LNCaP clone FGC (cell line): ENCODE data around the gene CTNNBL1.

ENCODE experiments used
- DNase-seq: peaks from one replicate; pipeline ENCODE4 v3.0.0-alpha.2; 2011; ENCODE audit warnings: low read depth
- H3K4me3 ChIP-seq: 2 replicates; pipeline ENCODE4 v1.5.1; 2011; ENCODE audit warnings: mild to moderate bottlenecking, low read depth, low read length, control low read depth
- CTCF ChIP-seq: IDR thresholded peaks from 2 replicates; pipeline ENCODE4 v1.5.1; 2012; ENCODE audit warnings: mild to moderate bottlenecking; ENCODE audit not compliant: control insufficient read depth, insufficient read depth; ENCODE audit errors: extremely low read depth

Gene CTNNBL1

GRCh38 chr20:37749218-37749617, 55.4 kb downstream of the CTNNBL1 start:
- no peak for TF ChIP-seq CTCF
- H3K4me3 ChIP-seq: no peak overlapping the region
- no peak for DNase-seq

GRCh38 chr20:37749620-37750403, 56.0 kb downstream of the CTNNBL1 start:
- no peak for TF ChIP-seq CTCF
- DNase-seq: no peak
- no peak overlapping the region for H3K4me3 ChIP-seq

DNA sequence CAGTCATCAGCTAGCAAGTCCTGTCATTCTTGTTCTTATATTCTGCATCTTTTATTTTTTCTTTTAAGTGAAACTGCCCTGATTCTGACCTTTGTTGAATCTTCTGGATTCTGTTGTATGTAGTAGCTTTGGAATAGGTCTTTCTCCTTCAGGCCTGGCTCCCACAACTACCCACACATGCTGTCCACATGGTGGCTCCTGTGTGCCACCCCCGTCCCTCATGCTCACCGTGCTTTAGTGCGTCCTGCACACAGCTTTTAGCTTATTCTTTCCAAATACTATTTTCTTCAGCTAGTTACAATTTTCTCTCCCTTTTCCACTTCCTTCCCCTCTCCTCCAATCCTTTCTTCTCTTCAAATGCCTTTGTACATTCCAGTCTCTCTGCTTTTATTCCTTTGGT, 61.8 kb downstream of the CTNNBL1 start:
- H3K4me3 ChIP-seq: no peak overlapping the region
- no peak for DNase-seq
- peak; percentile 41 for TF ChIP-seq CTCF

DNA sequence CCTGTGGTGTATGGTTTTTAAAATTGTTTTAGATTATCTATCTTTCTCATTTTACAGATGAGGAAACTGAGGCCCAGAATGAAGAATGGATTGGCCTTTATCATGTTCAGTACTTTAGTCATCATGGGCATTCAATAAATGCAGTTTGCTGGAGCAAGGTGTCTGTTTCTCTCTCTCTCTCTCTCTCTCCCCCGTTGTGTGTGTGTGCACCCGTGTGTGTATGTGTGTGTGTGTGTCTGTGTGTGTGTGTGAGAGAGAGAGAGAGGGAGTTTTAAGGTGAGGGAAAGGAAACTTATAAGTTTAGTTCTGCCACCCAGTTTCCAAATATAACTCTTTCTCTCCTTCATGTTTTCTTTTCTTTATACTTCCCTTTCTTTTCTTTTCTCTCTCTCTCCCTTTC, 62.4 kb downstream of the CTNNBL1 start:
- no peak for TF ChIP-seq CTCF
- no peak for DNase-seq
- H3K4me3 ChIP-seq: no peak overlapping the region

- DNase-seq: no peak
- peak; percentile 37 for TF ChIP-seq CTCF
Observed at GRCh38 chr20:37757550-37757949, 63.7 kb downstream of the CTNNBL1 start.

GRCh38 chr20:37758332-37758731, 64.5 kb downstream of the CTNNBL1 start:
- no peak for DNase-seq
- no peak overlapping the region for H3K4me3 ChIP-seq
- peak; percentile 17; the same call in 1 of the 2 replicates for TF ChIP-seq CTCF

More at GRCh38 chr20:37757550-37757949, 63.7 kb downstream of the CTNNBL1 start:
- no peak overlapping the region for H3K4me3 ChIP-seq
